GM12875 (cell line): ENCODE measurements around the gene CROCC.
"Not testable (repeated sequence)": the region's sequence is repeated elsewhere in the genome, so short reads cannot be mapped to it uniquely, and the experiment has no call there.

Source experiments
- H3K4me3 ChIP-seq: one replicate; pipeline ENCODE4 v1.5.1; 2011; ENCODE audit warnings: low read depth, low read length, control low read depth
- TF ChIP-seq, protein P1 (sequence below): IDR thresholded peaks from 2 replicates; pipeline ENCODE4 v1.5.1; 2011; ENCODE audit warnings: low read depth, mild to moderate bottlenecking, control low read depth, inconsistent platforms, low read length, moderate library complexity, borderline replicate concordance; ENCODE audit not compliant: insufficient read depth

CROCC gene

DNA sequence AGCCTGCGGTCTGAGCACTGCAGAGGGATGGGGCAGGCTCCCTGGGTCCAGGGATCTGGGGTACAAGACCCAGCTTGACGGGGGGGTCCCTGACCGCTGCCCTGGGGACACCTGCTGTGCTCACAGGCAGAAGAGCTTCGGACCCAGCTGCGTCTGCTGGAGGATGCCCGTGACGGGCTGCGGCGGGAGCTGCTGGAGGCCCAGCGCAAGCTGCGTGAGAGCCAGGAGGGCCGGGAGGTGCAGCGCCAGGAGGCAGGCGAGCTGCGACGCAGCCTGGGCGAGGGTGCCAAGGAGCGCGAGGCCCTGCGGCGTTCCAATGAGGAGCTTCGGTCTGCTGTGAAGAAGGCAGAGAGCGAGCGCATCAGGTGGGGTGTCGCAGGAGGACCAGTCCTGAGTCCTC is 33.5 kb downstream of the CROCC start:
- H3K4me3 ChIP-seq, result no peak overlapping the region
- TF ChIP-seq, protein P1, sequence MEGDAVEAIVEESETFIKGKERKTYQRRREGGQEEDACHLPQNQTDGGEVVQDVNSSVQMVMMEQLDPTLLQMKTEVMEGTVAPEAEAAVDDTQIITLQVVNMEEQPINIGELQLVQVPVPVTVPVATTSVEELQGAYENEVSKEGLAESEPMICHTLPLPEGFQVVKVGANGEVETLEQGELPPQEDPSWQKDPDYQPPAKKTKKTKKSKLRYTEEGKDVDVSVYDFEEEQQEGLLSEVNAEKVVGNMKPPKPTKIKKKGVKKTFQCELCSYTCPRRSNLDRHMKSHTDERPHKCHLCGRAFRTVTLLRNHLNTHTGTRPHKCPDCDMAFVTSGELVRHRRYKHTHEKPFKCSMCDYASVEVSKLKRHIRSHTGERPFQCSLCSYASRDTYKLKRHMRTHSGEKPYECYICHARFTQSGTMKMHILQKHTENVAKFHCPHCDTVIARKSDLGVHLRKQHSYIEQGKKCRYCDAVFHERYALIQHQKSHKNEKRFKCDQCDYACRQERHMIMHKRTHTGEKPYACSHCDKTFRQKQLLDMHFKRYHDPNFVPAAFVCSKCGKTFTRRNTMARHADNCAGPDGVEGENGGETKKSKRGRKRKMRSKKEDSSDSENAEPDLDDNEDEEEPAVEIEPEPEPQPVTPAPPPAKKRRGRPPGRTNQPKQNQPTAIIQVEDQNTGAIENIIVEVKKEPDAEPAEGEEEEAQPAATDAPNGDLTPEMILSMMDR, result no peak

DNA sequence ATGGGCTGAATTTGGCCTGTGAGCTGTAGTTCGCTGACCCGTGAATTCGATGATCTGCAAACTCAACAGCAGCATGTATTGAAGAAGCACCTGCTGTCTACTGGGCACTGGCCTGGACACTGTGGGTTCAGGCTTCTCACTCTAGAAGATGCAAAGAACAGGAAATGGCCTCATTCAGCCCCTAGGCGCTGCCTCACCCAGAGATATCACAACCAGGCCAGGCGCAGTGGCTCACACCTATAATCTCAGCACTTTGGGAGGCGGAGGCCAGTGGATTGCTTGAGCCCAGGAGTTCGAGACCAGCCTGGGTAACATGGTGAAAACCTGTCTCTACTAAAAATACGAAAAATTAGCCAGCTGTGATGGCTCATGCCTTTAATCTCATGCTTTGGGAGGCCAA is 35.0 kb downstream of the CROCC start:
- no peak overlapping the region for H3K4me3 ChIP-seq
- TF ChIP-seq, protein P1, result no peak

DNA sequence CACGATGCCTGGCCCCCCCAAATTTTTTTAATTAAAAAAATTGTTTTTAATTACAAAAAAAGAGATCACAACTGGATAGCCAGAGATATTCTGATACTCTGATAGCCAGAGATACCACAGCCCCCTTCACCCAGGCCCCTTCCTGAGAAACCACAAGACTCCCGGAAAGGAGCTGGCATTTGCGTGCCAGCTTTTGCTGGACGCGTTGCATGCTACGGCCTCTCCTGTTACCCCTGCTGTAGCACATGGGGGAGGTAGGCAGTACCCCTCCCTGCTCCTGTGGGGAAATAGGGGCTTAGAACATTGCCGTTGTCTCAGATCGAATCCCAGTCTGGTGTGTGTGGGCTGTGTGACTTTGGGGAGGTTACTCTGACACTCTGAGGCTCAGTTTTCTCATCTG is 36.0 kb downstream of the CROCC start:
- TF ChIP-seq, protein P1, result no peak
- no peak overlapping the region for H3K4me3 ChIP-seq

DNA sequence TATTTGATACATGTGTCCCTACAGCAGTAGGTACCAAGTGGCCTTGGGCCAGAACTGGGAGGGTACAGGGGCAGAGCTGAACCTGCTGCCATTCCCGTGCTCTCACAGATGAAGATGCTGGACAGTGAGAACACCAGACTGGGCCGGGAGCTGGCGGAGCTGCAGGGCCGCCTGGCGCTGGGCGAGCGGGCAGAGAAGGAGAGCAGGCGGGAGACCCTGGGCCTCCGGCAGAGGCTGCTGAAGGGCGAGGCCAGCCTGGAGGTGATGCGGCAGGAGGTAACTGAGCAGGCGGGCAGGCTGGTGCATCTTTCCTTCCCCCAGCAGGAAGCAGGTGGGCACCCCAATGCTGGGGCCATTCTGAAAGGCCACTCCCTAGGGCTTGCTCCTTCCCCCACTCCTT is 36.7 kb downstream of the CROCC start:
- TF ChIP-seq, protein P1, result no peak

DNA sequence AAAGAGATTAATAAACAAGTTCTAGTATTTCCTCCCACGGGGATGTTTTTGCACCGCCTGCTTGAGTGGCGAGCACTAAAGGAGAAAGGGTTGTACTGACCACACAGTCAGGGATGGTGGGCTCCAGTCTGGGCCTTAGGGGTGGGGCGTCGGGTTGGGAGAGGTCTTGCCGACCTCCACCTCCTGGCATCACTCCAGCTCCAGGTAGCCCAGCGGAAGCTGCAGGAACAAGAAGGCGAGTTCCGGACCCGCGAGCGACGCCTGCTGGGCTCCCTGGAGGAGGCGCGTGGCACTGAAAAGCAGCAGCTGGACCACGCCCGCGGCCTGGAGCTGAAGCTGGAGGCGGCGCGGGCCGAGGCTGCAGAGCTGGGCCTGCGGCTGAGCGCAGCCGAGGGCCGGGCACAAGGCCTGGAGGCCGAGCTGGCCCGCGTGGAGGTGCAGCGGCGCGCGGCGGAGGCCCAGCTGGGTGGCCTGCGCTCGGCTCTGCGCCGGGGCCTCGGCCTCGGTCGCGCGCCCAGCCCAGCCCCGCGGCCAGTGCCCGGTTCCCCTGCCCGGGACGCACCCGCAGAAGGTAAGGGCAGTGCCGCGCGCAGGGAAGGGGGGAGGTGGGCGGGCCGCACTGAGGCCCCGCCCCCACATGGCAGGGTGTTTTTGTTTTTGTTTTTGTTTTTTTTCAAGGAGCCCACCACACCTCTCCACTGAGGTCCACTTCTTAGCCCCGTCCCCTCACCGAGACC is 39.0 kb downstream of the CROCC start:
- TF ChIP-seq, protein P1, result peak; percentile 93
- H3K4me3 ChIP-seq, result peak overlapping the region; percentile 31

More for the DNA sequence above, 36.7 kb downstream of the CROCC start:
- H3K4me3 ChIP-seq, result no peak overlapping the region

DNA sequence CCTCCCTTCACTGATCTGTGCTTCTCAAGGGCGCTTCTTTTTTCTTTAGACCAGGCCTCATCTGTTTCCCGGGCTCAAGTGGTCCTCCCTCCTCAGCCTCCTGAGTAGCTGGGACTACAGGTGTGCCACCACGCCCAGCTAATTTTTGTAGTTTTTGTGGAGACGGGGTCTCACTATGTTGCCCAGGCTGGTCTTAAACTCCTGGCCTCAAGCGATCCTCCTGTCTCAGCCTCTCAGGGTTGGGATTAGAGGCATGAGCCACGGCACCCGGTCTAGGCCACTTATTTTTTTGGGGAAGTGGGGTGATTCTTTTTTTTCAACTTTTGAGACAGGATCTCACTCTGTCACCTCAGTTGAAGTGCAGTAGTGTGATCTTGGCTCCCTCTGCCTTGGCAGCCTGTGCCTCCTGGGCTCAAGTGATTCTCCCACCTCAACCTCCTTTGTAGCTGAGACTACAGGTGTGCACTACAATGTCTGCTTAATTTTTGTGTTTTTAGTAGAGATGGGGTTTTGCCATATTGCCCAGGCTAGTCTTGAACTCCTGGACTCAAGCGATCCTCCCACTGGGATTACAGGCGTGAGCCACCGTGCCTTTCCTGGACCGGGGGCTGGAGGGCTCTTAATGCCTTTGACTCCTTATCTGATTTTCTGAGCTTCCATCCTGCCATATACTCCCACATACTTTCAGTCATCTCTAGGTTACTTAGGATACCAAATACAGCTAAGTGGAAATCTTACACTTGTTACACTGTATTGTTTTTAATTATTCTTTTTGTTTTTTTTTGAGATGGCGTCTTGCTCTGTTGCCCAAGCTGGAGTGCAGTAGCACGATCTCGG is 39.8 kb downstream of the CROCC start:
- peak overlapping the region; percentile 31 for H3K4me3 ChIP-seq
- TF ChIP-seq, protein P1, result no peak

DNA sequence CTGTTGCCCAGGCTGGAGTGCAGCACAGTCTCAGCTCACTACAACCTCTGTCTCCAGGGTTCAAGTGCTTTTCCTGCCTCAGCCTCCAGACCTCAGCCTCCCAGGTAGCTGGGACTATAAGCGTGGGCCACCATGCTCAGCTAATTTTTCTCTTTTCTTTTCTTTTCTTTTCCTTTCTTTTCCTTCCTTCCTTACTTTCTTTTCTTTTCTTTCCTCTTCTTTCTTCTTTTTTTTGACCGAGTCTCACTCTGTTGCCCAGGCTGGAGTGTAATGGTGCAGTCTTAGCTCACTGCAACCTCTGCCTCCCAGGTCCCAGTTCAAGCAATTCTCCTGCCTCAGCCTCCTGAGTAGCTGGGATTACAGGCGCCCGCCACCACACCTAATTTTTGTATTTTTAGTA is 42.4 kb downstream of the CROCC start:
- not testable (repeated sequence) for H3K4me3 ChIP-seq
